Stimulated activated CD4-positive, alpha-beta T cell treated with anti-CD3 and anti-CD28 coated beads, Interleukin-1b, Interleukin-23, amount 100 ng/mL, for 48 hours (primary cell): ENCODE measurements around the gene UBAC2.

ENCODE experiments used
- DNase-seq: peaks from one replicate; pipeline ENCODE4 v3.0.0-alpha.2; 2020

The UBAC2 gene

GRCh38 chr13:99421758-99422585 is 221.3 kb downstream of the UBAC2 start:
- DNase-seq, result peak; percentile 55

GRCh38 chr13:99422586-99423220 is 222.0 kb downstream of the UBAC2 start:
- no peak for DNase-seq

DNA sequence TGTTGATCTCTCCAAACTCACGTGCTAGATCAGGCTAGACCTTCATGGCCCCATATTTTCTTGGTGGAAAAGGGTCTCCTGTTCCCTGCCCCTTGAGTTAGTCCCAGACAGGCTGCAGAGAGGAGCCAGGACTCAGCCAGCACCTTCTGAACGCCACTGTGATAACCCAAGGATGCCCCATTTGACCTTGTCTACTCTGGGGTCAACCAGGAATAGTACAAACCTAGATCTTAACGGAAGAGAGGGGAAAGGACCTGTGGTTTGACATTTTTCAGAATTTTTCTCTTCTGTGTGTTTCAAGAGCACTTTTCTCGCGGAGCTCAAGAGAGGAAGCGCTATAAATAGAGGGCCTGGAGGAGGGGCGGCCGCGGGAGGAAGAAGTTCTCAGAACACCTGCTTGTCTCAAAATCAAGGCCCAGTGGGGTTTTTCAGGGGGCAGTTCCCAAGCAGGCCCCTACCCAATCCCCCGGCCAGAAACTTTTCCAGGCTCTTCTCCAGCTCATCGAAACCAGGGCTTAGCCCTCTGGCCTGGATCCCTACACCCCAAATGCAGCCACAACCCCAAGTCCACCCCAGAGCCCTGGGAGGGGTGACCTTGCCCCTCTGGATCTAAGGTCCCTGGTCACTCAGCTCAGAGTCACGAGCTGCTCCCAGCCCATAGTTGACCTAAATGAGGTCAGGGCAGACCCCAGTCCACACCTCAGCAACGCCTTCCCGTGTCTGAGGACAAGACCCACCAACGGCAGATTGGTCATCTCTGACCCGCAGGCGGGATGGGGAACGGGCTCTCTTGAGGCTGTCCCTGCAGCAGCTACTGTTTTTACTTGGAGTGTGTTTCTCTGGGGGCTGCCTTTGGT is 225.1 kb downstream of the UBAC2 start:
- peak; percentile 65 for DNase-seq

- DNase-seq, result no peak
Observed at GRCh38 chr13:99426426-99426825, 225.8 kb downstream of the UBAC2 start.

DNA sequence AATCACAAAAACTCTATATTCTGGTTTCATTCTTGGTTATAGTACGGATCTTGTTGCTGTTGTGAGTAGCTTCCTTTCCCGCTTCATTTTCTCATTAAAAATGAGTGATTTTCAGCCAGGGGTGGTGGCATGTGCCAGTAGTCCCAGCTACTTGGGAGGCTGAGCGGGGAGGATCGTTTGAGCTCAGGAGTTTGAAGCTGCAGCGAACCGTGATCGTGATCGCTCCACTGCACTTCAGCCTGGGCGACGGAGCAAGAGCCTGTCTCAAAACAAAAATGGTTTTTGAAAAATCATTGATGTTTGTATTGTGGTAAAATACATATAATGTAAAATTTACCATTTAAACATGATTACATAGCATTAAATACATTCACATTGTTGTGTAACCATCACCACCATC is 229.0 kb downstream of the UBAC2 start:
- no peak for DNase-seq

DNA sequence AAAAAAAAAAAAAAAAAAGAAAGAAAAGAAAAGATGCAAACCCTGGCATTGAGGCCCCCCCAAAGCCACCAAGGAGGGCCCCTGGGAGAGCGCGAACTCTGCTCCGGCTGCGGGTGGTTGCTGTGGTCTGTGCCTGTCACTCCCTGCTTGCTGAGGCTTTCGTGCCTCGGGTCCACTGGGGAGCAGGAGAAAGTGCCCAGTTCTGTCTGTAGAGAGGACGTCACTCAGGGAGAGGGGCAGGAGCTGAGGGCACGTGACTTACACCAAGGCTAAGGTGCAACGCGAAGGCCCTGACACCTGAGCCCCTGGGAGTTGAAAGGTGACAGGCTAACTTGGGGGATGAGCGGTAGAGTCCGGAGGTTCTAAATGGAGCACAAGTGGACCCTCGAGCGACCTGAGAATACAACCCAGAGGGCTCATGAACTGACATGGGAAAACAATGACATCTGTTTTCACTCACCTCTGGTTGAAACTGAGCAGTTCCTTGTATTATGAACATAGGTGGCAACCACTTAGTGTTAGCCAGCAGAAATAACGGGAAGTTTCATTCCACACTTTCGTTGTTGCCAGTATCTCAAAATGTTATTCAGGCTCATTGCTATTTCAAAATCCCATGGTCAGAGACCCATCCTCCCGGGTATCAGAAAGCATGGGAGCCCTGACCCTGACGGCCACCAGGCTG is 231.4 kb downstream of the UBAC2 start:
- no peak for DNase-seq

DNA sequence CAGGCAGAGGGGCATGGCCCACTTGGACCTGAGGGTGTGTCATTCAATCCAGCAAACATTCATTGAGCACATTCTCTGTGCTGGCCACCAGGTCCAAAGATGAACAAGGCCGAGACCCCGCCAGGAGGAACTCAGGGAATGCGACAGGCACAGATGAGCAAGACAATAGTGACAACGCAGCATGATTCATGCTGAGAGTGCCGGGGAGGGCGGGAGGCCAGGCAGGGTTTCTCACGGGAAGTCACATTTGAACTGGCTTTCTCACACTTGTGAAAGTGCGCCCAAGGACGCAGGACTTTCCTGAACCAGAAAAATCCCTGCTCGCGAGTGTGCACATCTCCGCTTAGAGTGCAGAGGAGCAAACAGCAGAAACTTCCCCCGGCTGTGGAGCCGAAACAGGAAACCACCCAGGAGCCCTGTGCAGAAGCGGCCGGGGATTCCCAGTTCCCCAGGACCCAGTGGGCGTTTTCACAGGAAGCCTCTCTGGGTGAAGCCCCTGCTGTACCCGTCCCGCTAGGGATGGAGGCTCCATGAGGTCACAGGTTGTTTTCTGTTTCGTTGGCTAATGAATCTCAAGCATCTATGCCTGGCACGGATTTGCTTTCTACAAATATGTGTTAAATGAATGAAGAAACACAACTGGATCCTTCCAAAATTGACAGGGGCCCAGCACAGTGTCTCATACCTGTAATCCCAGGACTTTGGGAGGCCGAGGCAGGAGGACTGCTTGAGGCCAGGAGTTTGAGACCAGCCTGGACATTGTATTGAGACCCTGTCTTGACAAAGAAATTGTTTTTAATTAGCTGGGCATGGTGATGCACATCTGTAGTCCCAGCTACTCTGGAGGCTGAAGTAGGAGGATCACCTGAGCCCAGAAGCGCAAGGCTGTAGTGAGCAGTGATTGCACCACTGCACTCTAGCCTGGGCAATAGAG is 232.2 kb downstream of the UBAC2 start:
- peak; percentile 96 for DNase-seq

GRCh38 chr13:99433543-99434075 is 233.0 kb downstream of the UBAC2 start:
- DNase-seq, result no peak

GRCh38 chr13:99434258-99434788 is 233.7 kb downstream of the UBAC2 start:
- DNase-seq, result peak; percentile 94

- DNase-seq, result no peak
Observed at GRCh38 chr13:99435116-99435515, 234.5 kb downstream of the UBAC2 start.

DNA sequence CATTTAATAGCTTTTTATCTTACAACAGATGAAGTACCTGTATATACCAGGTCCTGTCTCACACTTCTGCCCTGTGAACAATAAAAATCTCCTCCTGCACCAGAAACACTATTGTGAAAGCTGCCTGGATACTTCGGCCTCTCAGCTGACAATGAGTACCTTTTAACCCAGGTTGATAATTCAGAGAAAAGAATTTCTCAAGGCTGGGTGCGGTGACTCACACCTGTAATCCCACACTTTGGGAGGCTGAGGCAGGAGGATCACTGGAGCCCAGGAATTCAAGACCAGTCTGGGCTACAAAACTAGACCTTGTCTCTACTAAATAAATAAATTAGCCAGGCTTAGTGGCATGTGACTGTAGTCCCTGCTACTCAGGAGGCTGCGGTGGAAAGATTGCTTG is 235.3 kb downstream of the UBAC2 start:
- no peak for DNase-seq
